Right kidney (tissue), 1 donor: ENCODE results near the gene VPS29.

Experiments
- DNase-seq: peaks from one replicate; pipeline ENCODE4 v3.0.0-alpha.2; 2016

Gene VPS29

GRCh38 chr12:110453569-110454296, 48.2 kb downstream of the VPS29 start:
- DNase-seq = no peak

- no peak for DNase-seq
These were observed 50.6 kb downstream of the VPS29 start for GRCh38 chr12:110451263-110451662.

- peak; percentile 90 for DNase-seq
These were observed 52.0 kb downstream of the VPS29 start, which contains the start of gene ARPC3 for GRCh38 chr12:110449799-110450497. ARPC3 (minus strand) TSS chr12:110450337; CDS start chr12:110450260, 77 bp downstream.

GRCh38 chr12:110444455-110444854, 57.5 kb downstream of the VPS29 start:
- DNase-seq = no peak
